ENCODE data around the gene APOB.

APOB gene

GRCh38 chr2:21047141-21048009 lies 3.5 kb upstream of the APOB start:
- DNase-seq (ENCODE audit: low spot score) = no peak

- no peak for DNase-seq (ENCODE audit: low spot score)
Observed at GRCh38 chr2:21046506-21046905, 2.6 kb upstream of the APOB start.

- DNase-seq (ENCODE audit: low spot score) = no peak
Observed at GRCh38 chr2:21044694-21045371, 960 bp upstream of the APOB start.

- DNase-seq (ENCODE audit: low spot score) = peak; percentile 81
Observed at GRCh38 chr2:21042958-21043743, 722 bp downstream of the APOB start.

GRCh38 chr2:21042708-21042957 lies 1.2 kb downstream of the APOB start:
- no peak for DNase-seq (ENCODE audit: low spot score)

GRCh38 chr2:21041943-21042707 lies 1.7 kb downstream of the APOB start:
- peak; percentile 49 for DNase-seq (ENCODE audit: low spot score)

- no peak for DNase-seq (ENCODE audit: low spot score)
Observed at GRCh38 chr2:21041462-21041861, 2.4 kb downstream of the APOB start.

GRCh38 chr2:21040468-21041377 lies 3.1 kb downstream of the APOB start:
- no peak for DNase-seq (ENCODE audit: low spot score)

- DNase-seq (ENCODE audit: low spot score) = no peak
Observed at GRCh38 chr2:21039979-21040467, 3.9 kb downstream of the APOB start.

GRCh38 chr2:21039080-21039556 lies 4.8 kb downstream of the APOB start:
- no peak for DNase-seq (ENCODE audit: low spot score)

- no peak for DNase-seq (ENCODE audit: low spot score)
Observed at GRCh38 chr2:21038403-21039073, 5.3 kb downstream of the APOB start.

GRCh38 chr2:21037671-21038108 lies 6.2 kb downstream of the APOB start:
- no peak for DNase-seq (ENCODE audit: low spot score)

- DNase-seq (ENCODE audit: low spot score) = no peak
Observed at GRCh38 chr2:21036708-21037670, 6.9 kb downstream of the APOB start.

GRCh38 chr2:21035974-21036707 lies 7.7 kb downstream of the APOB start:
- no peak for DNase-seq (ENCODE audit: low spot score)

GRCh38 chr2:21035282-21035973 lies 8.4 kb downstream of the APOB start:
- no peak for DNase-seq (ENCODE audit: low spot score)

- DNase-seq (ENCODE audit: low spot score) = no peak
Observed at GRCh38 chr2:21034972-21035279, 8.9 kb downstream of the APOB start.

GRCh38 chr2:21034156-21034971 lies 9.5 kb downstream of the APOB start:
- DNase-seq (ENCODE audit: low spot score) = no peak
